T1000 (cell line): Measurements from ENCODE around the gene NCOA3.

Source experiments
- DNase-seq: peaks from one replicate; lab custom pipeline; 2025; ENCODE audit warnings: mixed read lengths; lab: John Stamatoyannopoulos, UW

The NCOA3 gene

DNA sequence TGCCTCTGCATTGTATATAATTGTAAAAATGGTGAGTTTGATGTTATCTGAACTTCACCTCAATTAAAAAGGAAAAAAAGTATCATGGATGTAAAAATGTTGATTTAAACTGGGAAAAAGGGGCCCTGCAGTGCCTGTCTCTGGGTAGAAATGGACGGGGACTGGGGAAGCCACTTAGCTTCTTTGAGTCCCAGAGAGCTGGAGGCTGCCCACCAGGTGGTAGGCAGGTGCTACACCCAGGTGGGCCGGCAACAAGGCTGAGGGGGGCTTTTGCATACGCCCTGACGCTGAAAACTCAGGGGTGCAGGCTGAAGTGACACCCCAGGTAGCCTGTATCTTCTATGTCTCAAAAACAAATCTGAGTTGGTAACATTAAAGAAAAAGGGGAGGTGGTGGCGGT lies 165.4 kb downstream of the NCOA3 start:
- DNase-seq, result no peak

DNA sequence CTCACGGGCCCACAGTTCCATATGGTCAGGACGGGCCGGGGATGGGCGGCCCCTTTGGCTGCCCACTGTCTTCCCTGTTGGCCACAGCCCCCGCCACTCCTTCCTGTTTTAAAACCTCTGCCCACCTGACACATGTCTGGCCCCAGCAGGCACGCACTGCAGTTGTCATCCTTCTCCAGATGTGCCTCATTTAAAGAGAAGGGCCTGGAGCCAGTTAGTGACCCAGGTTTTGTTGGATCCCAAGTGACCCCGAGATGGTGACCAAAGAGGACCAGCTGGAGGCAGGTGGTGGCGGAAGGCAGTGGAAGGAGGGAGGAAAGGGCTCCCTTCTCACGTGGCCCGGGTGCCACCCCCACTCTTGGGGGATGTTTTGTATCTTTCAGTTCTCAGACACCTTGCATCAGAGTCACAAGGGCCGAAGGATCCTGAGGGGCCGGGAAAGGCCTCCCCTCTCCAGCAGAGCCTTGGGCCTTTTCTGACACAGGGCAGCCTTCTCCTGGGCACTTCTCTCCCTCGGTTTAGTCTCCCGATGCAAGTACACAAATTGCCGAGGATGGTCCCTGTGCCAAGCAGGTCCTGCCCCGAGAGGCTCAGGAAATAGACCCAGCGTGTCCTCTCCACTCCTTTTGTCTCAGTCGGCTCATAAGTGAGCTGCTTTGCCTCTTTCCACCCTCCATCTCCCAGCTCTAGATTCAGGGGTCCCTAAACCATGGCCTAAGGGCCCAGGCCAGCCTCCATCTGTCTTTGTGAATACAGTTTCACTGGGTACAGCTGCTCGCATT lies 166.0 kb downstream of the NCOA3 start:
- DNase-seq, result no peak

DNA sequence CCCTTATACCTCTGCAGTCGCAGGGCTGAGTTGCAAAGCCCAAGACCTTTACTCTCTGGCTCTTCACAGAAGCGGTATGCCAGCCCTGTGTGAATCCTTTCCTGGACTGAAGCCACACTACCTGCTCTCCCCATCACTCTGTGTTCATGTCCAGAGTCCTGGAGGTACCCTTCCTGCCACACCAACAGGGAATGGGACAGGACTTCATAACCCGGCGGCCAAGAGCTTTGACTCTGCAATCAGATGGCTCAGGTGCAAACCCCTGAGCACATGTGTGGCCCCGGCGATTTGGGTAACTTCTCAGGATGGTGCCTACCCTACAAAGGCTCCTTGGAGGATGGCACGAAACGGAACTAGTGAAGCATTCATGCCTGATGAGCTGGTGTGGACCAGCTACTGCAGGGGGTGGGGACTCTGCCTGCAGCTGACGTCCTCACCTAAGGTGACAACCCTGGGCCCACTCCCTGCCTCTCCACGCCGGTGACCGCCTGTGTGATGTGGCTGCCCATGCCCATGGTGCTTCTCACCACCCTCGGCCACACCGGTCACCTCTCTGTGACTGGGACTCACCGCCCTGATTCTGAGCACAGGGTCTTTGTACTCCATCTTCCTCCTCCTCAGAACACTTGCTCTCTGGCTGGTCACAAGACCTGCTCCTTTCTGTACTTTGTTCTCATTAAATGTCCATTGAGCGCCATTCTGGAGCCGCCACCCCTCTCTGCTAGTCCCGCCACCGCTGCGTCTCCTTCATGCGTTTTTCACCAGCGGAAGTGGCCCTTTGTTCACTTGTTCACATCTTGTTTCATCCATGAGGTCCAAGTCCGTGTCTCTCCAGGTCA lies 166.8 kb downstream of the NCOA3 start:
- no peak for DNase-seq

DNA sequence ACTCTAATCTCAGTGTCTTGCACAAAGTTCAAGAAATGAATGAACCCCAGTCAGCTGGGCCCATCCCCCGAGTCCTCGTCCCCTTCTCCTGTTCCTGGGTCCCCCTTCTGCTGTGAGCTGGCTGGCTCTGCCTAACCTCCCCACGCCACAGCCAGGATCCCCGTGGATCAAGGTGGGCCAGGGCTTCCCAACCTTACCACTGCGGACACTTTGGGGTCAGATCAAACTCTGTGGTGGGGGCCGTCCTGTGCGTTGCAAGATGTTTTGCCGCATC lies 167.4 kb downstream of the NCOA3 start:
- DNase-seq, result no peak

DNA sequence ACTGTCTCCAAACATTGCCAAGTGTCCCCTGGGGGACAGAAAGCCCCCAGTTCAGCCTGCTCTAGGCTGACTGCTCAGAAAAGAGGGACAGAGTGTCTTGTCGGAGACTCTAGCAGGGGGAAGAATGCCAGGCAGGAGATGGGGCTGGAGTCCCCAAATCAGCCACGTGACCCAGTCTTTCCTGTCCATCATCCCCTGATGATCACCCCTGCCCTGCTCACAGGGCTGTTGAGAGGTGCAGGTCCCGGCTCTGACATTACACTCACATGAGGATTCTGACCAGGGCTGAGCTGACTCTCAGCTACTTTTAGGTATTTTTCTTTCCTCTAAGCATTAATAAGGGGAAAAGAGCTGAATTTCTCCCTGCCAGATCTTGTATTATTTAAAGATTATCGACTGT lies 167.8 kb downstream of the NCOA3 start:
- no peak for DNase-seq

DNA sequence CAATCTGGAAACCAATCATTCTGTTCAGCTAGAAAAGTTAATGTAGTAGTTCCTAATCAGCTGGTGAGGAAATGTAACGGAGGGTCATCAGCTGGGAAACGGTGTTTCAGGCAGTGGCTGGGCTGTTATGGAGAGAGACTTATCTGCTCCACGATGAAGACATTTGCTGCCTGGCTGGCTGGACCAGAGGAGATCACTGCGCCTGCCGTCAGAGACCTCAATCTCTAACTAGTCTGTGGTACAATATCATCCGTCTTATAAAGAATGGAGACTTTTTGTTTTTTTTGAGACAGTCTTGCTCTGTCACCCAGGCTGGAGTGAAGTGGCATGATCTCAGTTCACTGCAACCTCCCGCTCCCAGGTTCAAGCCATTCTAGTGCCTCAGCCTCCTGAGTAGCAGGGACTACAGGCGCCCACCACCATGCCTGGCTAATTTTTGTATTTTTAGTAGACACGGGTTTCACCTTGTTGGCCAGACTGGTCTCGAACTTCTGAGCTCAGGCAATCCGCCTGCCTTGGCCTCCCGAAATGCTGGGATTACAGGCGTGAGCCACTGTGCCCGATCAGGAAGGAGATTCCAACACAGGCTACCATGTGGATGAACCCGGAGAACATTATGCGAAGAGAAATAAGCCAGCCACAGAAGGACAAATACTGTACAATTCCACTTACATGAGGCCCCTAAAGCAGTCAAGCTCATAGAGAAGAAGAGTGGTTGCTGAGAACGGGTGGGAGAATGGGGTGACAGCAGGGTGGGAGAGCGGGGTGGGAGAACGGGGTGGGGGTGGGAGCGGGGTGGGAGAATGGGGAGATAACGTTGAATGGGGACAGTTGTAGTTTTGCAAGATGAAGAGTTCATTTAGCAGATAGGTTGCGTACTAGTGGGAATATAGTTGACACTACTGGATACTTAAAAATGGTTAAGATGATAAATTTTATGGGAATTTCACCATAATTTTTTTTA lies 168.5 kb downstream of the NCOA3 start:
- no peak for DNase-seq

DNA sequence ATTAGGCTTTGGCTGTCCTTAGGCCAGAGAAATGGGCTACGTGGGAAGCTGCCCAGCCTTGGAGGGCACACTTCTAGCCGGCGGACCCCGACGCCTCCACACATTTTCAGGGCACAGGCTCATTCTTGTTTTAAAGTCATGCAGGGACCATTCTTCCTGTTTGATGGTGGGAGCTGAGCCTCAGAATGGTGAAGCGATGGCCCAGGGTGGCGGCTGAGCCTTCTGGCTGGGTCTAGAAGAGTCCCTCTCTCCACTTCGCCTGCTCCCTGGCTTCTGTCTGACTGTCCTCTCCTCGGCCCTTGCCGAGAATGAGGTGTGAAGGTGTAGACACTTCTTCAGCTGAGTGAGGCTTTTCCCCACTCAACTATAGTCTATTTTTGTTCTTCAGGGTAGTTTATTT lies 169.2 kb downstream of the NCOA3 start:
- DNase-seq, result no peak

DNA sequence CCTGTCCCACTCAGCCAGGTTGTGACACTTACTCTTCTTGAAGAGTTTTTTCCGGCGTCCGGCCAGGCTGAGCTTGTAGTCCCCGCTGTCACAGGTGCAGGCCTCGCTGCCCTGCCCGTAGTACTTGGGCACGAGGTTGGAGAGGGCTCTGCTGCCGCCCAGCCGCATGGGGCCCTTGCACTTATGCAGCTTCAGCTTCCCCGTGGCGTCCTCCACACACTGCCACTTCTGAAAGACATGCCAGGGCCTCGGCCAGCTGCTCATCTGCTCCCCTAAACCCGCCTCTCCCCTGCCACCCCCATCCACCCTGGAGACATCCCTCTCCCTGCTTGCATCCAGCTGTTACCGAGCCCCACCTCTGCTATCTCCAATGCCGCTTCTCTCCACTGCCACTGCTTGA lies 170.5 kb downstream of the NCOA3 start:
- DNase-seq, result no peak

DNA sequence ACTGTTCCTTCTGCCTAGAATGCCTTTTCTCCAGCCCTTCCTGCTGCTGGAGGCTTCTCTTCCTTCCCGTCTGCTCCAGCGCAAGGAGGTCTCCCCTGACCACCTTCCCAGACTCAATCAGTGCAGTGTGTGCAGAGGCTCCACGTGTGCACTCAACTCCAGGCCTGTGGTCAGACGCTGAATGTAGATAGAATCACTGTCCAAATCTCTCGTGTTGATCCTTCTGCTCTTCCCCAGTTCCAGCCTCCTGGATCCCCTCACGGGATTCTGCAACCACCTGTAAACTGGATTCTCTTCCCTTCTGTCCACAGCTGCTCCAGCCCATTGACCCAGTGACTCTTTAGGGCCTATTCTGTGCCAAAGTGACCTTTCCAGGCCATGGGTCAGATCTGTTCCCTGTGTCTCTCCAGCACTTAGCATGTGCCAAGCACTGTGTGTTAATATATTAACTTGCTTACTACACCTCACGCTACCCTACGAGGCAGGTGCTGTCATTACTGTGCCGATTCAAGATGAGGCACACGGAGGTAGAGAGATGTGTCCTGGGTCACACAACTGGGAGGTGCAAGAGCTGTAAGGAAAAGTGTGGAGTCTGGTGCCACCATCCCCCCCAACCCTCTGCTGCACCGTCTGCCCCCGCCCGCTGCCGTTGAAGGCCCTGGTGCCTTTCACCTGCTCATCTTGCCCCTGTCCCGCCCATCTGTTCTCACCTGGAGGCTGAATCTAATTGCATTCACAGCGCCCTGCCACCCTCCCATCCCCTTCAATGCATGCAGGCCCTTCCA lies 171.4 kb downstream of the NCOA3 start:
- DNase-seq, result no peak

DNA sequence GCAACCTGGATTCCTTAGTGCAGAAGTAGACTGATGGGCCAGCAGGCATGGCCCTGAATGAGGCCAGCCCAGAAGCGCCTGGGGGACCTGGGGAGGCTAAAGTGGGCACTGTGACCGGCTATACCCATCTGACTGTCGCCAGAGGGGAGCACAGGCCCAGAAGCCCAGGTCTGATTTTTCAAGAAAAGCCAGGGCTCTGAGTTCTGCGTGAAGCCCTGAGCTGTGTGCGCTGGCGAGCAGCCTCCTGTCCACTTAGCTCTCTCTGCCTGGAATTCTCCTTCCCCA lies 171.9 kb downstream of the NCOA3 start:
- no peak for DNase-seq

DNA sequence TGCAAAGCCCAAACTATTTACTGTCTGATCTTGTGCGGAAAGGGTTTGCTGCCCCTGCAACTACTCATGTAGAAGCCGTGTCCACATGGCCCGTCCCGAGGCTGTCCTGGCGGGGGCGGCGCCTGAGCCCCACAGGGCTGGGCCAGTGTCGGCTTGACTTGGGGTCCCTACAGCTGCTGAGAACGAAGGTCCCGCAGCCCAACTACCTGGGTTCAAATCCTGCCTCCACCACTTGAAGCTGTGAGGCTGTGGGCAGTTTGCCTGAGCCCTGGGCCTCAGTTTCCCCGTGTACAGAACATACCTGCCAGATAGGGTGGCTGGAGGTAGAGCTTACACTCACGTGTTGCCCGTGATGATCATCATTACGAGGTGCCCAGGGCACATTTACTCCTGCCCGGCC lies 172.5 kb downstream of the NCOA3 start:
- no peak for DNase-seq

DNA sequence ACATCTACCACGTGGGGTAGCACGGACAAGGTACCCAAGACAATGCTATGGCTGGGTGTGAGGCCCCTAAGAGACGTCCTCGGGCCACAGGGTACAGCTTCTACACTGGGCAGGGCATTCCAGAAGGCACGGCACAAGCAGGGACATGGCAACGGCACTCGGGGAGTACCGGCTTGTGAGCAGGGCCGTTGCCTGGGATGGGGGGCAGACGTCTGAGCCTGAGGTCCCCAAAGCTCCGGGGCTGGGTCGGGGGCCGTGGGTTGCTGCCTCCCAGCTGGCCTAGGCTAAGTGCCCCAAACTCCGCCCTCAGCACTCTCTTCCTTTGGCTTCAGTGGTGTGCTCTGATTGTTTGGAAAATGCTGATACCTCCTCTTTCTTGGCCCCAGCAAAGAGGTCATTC lies 173.0 kb downstream of the NCOA3 start:
- no peak for DNase-seq

DNA sequence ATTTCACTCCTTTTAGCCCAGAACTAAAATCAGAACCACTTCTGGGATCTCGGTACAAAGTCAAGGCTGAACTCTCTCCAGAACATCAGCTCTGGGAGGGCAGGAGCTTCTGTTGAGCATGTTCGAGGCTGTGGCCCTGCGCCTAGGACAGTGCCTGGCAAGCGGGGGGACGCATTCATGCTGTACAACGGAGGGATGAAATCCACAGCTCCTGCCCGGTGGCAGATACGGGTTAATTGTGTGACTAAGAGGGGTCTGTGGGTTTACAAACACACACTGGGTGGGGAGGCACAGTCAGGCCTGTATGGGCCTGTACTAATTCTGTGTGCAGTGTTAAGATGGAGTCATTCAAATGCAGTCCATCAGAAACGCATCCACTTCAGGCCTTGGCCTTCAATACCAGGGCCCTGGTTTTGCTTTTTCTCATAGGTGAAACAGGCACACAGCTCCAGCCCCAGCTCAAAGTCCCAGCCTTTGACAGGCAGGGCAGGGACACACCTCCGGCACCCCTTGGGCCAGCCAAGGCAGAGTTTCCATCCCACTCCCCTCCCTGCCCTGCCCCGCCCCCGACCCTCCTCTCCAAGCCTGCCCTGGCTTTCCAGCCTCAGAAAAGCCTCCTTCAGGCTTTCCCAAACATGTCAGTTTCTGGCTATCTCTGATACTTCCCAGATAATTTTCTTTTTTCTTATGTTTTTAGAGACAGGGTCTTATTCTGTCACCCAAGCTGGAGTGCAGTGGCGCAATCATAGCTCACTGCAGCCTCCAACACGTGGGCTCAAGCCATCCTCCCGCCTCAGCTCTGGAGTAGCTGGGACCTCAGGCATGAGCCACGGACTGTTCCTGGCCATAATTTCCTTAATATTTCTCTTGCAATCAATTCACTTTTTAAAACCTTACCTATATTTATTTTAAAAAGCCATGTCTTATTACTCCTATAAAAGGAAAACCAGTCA lies 173.8 kb downstream of the NCOA3 start:
- DNase-seq, result no peak

DNA sequence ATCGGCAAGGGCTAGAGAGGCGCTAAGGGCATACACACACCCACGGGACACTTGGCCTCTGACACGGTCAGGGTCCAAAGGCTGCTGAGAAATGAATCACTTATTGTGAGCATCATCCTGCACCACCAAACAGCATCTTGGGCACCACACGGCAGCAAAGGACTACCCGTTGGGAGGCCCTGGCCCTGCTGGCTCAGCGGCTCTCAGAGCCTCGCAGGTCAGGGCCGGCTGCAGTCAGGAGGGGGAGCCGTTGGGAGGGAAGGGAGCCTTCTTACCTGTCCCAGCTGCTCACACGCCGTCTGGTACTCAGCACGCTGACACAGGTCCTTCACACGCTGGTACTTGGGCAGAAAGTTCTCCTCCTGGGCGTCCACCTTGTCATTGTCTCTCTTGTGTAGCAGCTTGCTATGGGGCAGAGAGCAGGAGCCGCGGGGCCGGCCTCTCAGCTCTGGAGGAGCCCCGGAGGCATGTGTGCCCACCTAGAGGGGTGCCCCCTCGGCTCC lies 174.6 kb downstream of the NCOA3 start:
- no peak for DNase-seq

DNA sequence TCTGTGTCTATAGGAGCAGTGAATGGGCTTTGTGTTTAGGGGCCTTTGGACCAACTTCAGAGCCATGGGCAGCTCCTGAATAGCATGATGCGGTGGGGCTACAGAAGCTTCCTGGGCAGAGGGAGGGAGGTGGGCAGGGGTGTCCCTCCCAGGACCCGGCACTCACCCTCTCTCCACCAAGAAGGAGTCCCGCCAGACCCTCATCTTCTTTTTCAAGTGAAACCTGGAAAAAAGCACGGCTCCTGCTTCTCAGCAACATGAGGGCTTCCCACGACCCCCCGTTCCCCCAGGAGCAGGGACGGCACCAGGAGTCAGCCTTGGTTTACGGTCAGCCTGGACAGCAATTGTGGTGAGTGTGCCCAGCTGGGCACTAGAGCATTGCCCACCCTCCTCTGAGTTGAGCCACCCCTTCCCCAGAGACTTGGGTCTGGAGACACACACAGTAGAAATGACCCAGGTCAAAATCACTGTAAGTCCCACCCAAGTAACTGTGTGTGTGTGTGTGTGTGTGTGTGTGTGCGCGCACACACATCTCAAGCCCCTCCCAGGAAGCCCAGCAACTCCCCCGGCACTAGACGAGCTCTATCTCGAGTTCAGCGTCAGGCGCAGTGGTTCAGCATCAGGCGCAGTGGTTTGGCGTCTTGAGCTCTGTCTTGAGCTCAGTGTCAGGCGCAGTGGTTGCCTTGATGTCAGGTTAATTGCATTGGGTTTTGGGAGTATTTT lies 175.4 kb downstream of the NCOA3 start:
- DNase-seq, result no peak

DNA sequence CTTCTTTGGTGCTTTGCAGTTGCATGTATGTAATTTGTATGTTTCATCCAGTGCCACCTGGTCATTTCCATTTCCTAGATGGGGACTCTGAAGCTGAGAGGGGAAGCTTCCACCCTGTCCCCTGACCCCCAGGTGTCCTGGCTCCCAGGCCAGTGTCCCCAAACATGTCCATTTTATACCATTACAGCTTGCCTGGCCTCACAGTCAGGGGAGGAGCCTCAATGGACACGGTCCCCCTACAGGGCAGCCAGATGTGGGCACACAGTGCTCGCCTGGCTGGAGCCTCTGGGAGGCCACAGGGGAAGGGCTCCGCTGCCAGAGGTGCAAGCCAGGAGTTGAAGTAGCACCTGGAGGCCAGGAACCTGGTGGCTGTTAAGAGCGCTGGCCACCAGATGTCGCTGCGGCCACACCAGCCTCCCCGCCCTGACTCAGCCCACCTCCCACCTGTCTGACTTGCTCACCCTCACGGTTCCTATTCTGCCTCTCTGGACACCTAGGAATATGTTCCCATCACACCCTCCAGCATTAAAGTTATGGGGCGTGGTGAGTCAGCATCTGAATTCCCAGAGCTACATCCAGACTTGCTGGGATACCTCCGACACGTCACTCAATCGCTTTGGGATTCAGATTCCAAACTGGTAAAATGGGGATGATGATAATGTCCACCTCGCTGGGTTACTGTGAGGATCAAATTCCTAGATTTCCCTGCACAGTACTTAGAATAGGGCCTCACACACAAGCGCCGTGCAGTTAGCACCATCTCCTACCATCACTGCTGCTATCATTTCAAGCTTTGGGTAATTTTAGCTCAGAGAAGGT lies 176.2 kb downstream of the NCOA3 start:
- peak; percentile 28 for DNase-seq

DNA sequence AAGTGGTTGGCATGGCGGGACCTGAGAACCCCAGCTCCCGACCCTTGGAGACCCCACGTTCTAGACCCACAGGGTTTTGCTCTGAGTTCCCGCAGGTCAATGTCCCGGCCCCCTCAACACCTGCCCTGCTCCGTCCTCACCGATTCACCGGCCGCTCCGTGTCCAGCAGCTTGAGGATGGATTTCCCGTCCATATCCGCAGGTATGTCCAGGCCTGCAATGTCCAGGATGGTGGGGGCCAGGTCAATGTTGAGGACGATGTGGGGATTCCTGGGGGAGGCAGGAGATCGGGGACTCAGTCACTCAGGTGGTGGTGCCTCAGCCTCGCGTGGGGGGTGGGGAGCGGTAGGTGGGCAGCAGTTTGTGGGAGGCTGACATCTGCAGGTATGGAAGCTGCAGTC lies 176.8 kb downstream of the NCOA3 start:
- DNase-seq, result no peak

DNA sequence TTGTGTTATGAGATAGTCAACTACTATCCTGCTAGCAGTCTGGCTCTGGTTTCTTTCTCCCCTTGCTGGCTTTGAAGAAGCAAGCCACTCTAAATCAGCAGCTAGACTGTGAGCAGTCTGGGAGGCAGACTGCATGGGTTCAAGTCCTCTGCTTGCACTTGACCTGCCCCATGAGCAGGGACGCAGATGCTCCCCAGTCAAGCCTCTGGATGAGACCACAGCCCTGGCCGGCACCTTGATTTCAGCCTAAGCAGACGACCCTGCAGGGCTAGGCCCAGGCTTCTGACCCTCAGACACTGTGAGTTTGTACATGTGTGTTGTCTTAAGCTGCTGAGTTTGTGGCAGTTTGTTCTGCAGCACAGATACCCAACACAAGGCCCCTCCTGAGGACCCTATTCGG lies 177.8 kb downstream of the NCOA3 start:
- DNase-seq, result no peak
